HL-60 (cell line): ENCODE results near the gene GNAI1.

Source experiments
- DNase-seq, 2 experiments: peaks; one replicate each; pipeline ENCODE4 v3.0.0-alpha.2; 2010 to 2020; ENCODE audit warnings: low read depth in 1 of 2, low spot score in 1 of 2
- H3K27ac ChIP-seq: fragments of 250-450 bp; sonication (Bioruptor Pico); replicated peaks from 2 replicates; pipeline ENCODE4 v1.5.1; 2020; ENCODE audit warnings: mild to moderate bottlenecking, moderate library complexity
- H3K27me3 ChIP-seq: fragments of 250-450 bp; sonication (Bioruptor Pico); 2 replicates; pipeline ENCODE4 v1.5.1; 2021; ENCODE audit warnings: mild to moderate bottlenecking, moderate library complexity; ENCODE audit not compliant: insufficient read depth, poor library complexity, severe bottlenecking
- H3K4me3 ChIP-seq: replicated peaks from 2 replicates; pipeline ENCODE4 v1.5.1; 2011; ENCODE audit warnings: mild to moderate bottlenecking, control low read depth, low read length; ENCODE audit not compliant: insufficient read depth
- GABPA ChIP-seq: IDR thresholded peaks from 2 replicates; pipeline ENCODE4 v1.6.1; 2012; ENCODE audit warnings: low read depth
- POLR2AphosphoS5 ChIP-seq: IDR thresholded peaks from 2 replicates; pipeline ENCODE4 v1.6.1; 2012; ENCODE audit warnings: low read depth
- SPI1 ChIP-seq: IDR thresholded peaks from 2 replicates; pipeline ENCODE4 v1.6.1; 2012; ENCODE audit warnings: low read depth, mild to moderate bottlenecking, borderline replicate concordance
- TF ChIP-seq, protein P1 (sequence below): IDR thresholded peaks from one replicate; pipeline ENCODE4 v1.5.1; 2011; ENCODE audit warnings: low read length, control low read depth, inconsistent platforms; ENCODE audit not compliant: insufficient read depth
- TF ChIP-seq, protein P2 (sequence below): IDR thresholded peaks from 2 replicates; pipeline ENCODE4 v1.6.1; 2012; ENCODE audit warnings: low read depth; ENCODE audit not compliant: insufficient replicate concordance

Gene GNAI1

DNA sequence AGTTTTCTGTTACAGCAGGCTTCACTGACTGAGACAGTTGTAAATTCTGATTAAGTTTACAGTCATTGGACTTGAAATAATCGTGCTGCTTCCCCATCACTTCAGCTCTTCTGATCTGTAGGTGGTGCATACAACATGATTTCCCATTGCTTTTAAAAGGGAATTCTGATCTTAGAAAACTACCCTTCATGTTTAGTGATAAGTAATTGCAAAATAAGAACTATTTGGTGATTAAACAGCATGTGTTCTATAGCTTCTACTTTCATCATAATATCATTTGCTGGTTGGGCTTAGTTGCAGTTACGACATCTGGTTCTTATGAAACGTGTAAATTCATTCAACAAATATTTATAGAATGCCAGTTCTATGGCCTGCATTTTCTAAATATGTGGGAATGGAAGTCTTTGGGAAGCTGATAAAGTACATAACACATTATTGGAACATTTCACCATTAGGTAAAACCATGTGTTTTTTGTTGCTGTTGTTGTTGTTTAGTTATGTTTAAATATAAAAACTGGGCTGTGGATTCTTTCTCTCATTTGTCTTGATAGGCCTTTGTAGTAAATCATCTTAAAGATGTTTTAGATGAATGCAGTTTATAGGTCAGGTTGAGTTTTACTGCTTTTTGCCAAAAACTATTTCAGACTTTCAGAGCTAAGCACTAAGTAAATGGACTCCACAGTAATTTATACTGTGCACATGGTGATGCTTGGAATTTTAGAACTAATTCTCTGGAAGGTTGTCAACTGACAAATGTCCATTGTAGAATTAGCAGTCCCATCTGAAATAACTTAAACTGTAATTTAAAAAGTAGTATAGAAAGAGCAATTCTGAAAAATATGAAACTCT, 13.1 kb downstream of the GNAI1 start:
- Histone ChIP-seq H3K4me3 (no peak overlapping the region), H3K27me3 (no peaks in the 10 kb centered on the region), H3K27ac (no peak overlapping the region)
- TF ChIP-seq GABPA (no peak), SPI1 (no peak), POLR2AphosphoS5 (no peak)
- TF ChIP-seq, protein P1, sequence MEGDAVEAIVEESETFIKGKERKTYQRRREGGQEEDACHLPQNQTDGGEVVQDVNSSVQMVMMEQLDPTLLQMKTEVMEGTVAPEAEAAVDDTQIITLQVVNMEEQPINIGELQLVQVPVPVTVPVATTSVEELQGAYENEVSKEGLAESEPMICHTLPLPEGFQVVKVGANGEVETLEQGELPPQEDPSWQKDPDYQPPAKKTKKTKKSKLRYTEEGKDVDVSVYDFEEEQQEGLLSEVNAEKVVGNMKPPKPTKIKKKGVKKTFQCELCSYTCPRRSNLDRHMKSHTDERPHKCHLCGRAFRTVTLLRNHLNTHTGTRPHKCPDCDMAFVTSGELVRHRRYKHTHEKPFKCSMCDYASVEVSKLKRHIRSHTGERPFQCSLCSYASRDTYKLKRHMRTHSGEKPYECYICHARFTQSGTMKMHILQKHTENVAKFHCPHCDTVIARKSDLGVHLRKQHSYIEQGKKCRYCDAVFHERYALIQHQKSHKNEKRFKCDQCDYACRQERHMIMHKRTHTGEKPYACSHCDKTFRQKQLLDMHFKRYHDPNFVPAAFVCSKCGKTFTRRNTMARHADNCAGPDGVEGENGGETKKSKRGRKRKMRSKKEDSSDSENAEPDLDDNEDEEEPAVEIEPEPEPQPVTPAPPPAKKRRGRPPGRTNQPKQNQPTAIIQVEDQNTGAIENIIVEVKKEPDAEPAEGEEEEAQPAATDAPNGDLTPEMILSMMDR: no peak
- TF ChIP-seq, protein P2, sequence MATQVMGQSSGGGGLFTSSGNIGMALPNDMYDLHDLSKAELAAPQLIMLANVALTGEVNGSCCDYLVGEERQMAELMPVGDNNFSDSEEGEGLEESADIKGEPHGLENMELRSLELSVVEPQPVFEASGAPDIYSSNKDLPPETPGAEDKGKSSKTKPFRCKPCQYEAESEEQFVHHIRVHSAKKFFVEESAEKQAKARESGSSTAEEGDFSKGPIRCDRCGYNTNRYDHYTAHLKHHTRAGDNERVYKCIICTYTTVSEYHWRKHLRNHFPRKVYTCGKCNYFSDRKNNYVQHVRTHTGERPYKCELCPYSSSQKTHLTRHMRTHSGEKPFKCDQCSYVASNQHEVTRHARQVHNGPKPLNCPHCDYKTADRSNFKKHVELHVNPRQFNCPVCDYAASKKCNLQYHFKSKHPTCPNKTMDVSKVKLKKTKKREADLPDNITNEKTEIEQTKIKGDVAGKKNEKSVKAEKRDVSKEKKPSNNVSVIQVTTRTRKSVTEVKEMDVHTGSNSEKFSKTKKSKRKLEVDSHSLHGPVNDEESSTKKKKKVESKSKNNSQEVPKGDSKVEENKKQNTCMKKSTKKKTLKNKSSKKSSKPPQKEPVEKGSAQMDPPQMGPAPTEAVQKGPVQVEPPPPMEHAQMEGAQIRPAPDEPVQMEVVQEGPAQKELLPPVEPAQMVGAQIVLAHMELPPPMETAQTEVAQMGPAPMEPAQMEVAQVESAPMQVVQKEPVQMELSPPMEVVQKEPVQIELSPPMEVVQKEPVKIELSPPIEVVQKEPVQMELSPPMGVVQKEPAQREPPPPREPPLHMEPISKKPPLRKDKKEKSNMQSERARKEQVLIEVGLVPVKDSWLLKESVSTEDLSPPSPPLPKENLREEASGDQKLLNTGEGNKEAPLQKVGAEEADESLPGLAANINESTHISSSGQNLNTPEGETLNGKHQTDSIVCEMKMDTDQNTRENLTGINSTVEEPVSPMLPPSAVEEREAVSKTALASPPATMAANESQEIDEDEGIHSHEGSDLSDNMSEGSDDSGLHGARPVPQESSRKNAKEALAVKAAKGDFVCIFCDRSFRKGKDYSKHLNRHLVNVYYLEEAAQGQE: no peak
- DNase-seq: no peak

DNA sequence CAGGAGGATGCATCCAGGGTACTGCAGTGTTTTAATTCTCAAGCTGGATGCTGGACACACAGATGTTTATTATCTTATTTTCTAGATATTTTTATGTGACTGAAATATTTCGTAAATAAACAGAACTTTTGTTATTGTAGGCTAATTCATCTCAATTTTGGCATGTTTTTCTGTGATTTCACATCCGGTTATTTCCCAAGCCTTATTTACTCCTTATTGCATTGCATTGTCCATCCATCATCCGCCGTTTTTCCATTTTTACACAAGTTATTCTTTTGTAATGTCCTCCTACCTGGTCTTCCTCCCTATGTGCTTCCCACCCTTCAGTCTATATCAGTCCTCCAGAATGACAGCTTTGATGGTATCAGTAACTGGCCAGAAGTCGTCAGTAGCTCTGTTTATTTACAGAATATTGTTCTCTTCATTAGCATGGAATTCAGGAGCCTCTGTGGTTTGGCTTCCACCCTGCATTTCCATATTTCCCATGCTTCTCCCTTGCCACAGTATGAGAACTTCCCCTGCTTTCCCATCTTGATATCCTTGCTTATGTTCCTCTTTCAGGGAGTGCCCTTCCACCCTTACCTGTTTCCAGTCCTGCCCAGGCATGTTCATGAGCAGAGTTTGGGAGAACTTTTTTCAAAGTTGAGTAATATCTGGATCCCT, 16.1 kb downstream of the GNAI1 start:
- Histone ChIP-seq H3K4me3 (no peak overlapping the region), H3K27me3 (no peaks in the 10 kb centered on the region), H3K27ac (no peak overlapping the region)
- TF ChIP-seq GABPA (no peak), POLR2AphosphoS5 (no peak), SPI1 (no peak)
- TF ChIP-seq, protein P2: no peak
- TF ChIP-seq, protein P1: no peak
- no peak for DNase-seq

DNA sequence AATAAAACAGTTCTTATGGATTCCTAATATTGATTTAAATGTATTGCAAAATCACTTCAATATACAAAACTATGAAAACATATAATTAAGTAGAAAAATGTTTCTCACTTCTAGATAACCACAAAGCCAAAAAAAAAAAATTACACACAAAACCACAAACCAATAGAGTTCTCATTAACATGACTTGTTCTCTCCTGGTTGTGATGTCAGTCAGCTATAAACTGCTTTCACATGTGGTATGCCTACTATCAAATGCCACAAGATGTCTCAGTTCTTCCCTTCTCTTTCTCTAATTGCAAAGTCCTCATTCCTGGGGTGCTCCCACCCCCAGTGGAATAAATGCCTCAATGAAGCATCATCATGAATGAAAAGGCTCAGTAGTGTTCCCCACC, 16.6 kb downstream of the GNAI1 start:
- DNase-seq: no peak
- Histone ChIP-seq H3K27me3 (no peaks in the 10 kb centered on the region), H3K27ac (no peak overlapping the region), H3K4me3 (no peak overlapping the region)
- no peak for TF ChIP-seq GABPA
- TF ChIP-seq, protein P2: no peak
- TF ChIP-seq, protein P1: no peak
- no peak for TF ChIP-seq SPI1
- TF ChIP-seq POLR2AphosphoS5: no peak
